ENCODE results near the gene UBE2E1.

The UBE2E1 gene

DNA sequence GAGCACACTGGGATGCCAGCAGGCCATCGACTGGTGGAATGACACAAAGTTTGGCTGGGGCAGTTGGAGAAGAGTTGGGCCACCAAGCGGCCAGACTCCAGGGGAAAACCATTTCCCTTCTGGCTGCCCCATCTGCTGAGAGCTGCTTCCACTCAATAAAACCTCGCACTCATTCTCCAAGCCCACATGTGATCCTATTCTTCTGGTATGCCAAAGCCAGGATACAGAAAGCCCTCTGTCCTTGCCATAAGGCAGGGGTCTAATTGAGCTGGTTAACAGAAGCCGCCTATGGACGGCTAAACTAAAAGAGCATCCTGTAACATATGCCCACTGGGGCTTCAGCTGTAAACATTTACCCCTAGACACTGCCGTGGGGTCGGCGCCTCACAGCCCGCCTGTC lies 55.9 kb downstream of the UBE2E1 start:
- H3K4me3 ChIP-seq (ENCODE audit: low read depth, low read length) = no peak overlapping the region
- DNase-seq (ENCODE audit: low read depth) = no peak
- TF ChIP-seq, protein P1, sequence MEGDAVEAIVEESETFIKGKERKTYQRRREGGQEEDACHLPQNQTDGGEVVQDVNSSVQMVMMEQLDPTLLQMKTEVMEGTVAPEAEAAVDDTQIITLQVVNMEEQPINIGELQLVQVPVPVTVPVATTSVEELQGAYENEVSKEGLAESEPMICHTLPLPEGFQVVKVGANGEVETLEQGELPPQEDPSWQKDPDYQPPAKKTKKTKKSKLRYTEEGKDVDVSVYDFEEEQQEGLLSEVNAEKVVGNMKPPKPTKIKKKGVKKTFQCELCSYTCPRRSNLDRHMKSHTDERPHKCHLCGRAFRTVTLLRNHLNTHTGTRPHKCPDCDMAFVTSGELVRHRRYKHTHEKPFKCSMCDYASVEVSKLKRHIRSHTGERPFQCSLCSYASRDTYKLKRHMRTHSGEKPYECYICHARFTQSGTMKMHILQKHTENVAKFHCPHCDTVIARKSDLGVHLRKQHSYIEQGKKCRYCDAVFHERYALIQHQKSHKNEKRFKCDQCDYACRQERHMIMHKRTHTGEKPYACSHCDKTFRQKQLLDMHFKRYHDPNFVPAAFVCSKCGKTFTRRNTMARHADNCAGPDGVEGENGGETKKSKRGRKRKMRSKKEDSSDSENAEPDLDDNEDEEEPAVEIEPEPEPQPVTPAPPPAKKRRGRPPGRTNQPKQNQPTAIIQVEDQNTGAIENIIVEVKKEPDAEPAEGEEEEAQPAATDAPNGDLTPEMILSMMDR (IDR thresholded peaks at IDR 0.05; ENCODE audit: low read depth, low read length) = no peak
- TF ChIP-seq MYC (IDR thresholded peaks at IDR 0.05; ENCODE audit: low read depth, low read length) = no peak
- no peak for TF ChIP-seq POLR2A (IDR thresholded peaks at IDR 0.05; ENCODE audit: extremely low read depth, insufficient read length)
- TF ChIP-seq, protein P2, sequence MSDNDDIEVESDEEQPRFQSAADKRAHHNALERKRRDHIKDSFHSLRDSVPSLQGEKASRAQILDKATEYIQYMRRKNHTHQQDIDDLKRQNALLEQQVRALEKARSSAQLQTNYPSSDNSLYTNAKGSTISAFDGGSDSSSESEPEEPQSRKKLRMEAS (IDR thresholded peaks at IDR 0.05; ENCODE audit: low read depth, low read length) = no peak

DNA sequence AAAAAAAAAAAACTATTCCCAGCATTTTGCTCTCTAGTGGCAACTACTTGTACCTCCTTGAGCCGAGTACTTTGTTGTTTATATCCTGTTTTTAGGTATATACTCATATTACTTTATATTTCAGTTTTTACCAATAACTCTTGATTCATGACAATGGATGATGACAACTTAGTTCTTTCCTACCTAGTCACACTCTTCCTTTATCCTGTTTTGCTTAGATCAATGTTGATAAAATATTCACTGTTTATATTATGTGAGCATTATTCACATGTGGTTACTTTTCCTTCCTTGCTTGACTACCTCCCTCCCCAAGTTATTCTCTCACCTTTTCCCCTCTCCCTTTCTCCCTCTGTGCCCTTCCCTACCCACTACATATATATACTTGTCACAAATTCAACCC lies 57.3 kb downstream of the UBE2E1 start:
- no peak for DNase-seq (ENCODE audit: low read depth)
- TF ChIP-seq, protein P1 (IDR thresholded peaks at IDR 0.05; ENCODE audit: low read depth, low read length) = no peak
- H3K4me3 ChIP-seq (ENCODE audit: low read depth, low read length) = no peak overlapping the region

DNA sequence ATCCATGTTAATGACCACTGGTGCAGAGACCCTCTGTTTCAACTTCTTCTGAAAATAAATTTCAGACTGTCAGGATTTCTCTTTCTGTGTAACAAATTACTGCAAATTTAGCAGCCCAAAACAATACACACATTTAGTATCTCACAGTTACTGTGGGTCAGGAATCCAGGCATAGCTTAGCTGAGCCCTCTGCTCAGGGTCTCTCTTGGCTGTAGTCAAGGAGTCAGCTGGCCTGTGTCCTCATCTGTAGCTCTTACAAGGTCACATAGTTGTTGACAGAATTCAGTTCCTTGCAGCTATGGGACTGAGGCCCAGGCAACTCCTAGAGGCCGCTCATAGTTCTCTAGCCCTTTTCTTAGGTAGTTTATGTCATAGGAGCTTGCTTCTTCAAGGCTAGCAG lies 59.2 kb downstream of the UBE2E1 start:
- TF ChIP-seq, protein P2 (IDR thresholded peaks at IDR 0.05; ENCODE audit: low read depth, low read length) = no peak
- TF ChIP-seq POLR2A (IDR thresholded peaks at IDR 0.05; ENCODE audit: extremely low read depth, insufficient read length) = no peak
- DNase-seq (ENCODE audit: low read depth) = no peak
- no peak overlapping the region for H3K4me3 ChIP-seq (ENCODE audit: low read depth, low read length)

DNA sequence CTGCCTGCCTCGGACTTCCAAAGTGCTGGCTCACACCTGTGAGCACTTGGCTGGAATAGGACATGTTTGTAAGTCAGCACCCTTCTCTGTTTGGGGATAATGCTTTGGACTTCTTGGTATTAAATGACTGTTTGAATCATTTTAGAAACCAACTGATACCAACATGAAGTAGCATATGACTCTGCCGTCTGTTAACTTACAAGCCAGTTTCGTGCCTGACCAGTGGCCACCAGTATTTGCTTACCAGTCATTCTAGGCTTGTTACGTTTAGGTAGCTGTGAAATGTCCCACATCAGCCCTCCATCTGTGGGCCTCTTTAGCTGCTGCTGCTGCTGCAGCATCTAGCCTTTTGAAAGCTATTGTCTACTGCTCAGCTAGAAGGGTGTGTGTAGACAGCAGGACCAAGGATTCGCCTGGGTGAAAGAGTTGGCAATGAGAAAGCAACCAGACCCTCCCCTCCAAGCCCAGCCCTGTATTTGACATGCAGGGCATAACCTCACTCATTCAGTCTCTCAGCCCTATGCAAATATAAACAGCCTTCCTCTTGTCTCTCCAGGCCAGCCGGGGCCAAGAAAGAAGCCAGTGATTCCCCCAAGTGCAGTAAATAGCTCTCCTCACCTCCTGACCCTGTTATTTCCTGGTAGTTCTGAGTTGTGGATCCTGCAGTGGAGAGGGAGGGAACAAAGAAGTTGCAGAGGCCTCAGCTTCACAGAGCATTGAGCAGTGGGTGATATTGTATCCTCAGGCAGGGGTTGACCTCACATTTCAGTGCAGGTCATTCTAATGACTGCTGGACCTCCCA lies 60.0 kb downstream of the UBE2E1 start:
- no peak for DNase-seq (ENCODE audit: low read depth)
- TF ChIP-seq MYC (IDR thresholded peaks at IDR 0.05; ENCODE audit: low read depth, low read length) = no peak
- TF ChIP-seq, protein P2 (IDR thresholded peaks at IDR 0.05; ENCODE audit: low read depth, low read length) = no peak
- no peak for TF ChIP-seq POLR2A (IDR thresholded peaks at IDR 0.05; ENCODE audit: extremely low read depth, insufficient read length)
- TF ChIP-seq, protein P1 (IDR thresholded peaks at IDR 0.05; ENCODE audit: low read depth, low read length) = no peak
- H3K4me3 ChIP-seq (ENCODE audit: low read depth, low read length) = no peak overlapping the region

DNA sequence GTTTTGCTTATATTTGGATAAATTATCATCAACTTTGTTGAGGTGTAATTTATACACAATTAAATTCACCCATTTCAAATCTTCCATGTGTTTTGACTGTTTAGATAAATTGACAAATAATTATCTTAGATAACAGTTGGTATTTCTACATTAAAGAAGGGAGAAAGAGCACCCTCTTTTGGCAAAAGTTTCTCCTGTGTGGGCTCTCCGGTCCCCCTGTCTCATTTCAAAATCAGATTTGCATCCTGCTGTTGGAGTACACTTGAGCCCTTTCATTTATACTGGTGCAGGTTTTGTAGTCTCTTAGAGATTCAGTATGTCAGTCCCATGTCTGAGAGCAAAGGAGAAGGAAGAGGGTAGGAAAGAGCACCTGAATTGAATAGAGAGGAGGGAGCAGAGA lies 61.6 kb downstream of the UBE2E1 start:
- DNase-seq (ENCODE audit: low read depth) = no peak
- TF ChIP-seq, protein P1 (IDR thresholded peaks at IDR 0.05; ENCODE audit: low read depth, low read length) = no peak
- no peak overlapping the region for H3K4me3 ChIP-seq (ENCODE audit: low read depth, low read length)

DNA sequence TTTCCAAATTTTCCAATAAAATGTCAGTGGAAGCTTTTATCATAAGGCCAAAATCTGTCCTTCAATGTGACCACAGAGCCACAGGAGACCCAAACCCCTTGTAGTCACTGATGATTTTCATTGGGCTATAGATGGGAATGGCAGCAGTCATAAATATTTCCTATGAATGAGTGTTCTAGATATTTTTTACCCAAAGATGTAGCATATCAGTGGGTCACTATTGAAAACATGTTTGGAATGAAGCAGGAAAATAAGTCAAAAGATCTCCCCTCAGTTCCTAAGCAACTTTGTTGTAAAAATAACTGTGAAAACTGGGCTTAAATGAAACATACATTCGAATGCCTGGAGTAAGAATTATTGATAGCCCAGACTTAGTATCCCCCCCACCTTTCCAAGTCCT lies 62.1 kb downstream of the UBE2E1 start:
- DNase-seq (ENCODE audit: low read depth) = no peak
- TF ChIP-seq MYC (IDR thresholded peaks at IDR 0.05; ENCODE audit: low read depth, low read length) = no peak
- TF ChIP-seq, protein P1 (IDR thresholded peaks at IDR 0.05; ENCODE audit: low read depth, low read length) = no peak
- H3K4me3 ChIP-seq (ENCODE audit: low read depth, low read length) = no peak overlapping the region

All from NB4 (cell line).